Loucy (cell line): ENCODE data around the gene SAPCD1.

Experiments used
- H2AFZ ChIP-seq: fragments of 200-600 bp; sonication (generic); 2 replicates; pipeline ENCODE4 v1.6.0; 2016; ENCODE audit warnings: antibody characterized with exemption, mild to moderate bottlenecking, low read length, moderate library complexity
- H3F3A ChIP-seq: fragments of 200-600 bp; 2 replicates; pipeline ENCODE4 v1.6.0; 2016; ENCODE audit warnings: antibody characterized with exemption, low read depth, mild to moderate bottlenecking
- H3K27me3 ChIP-seq: fragments of 200-600 bp; sonication (generic); 2 replicates; pipeline ENCODE4 v1.6.1; 2014; ENCODE audit warnings: low read length, mild to moderate bottlenecking; ENCODE audit not compliant: insufficient read depth, poor library complexity, severe bottlenecking
- H3K36me3 ChIP-seq: fragments of 200-600 bp; sonication (generic); 2 replicates; pipeline ENCODE4 v1.6.1; 2016; ENCODE audit warnings: low read length; ENCODE audit not compliant: insufficient read depth
- H3K4me1 ChIP-seq: fragments of 200-600 bp; sonication (generic); 2 replicates; pipeline ENCODE4 v1.5.1; 2014; ENCODE audit warnings: low read length, mild to moderate bottlenecking; ENCODE audit not compliant: insufficient read depth, poor library complexity, severe bottlenecking
- H3K4me2 ChIP-seq: fragments of 200-600 bp; sonication (generic); 2 replicates; pipeline ENCODE4 v1.6.0; 2014; ENCODE audit warnings: antibody characterized with exemption, low read length, low read depth, mild to moderate bottlenecking; ENCODE audit not compliant: poor library complexity, severe bottlenecking
- H3K4me3 ChIP-seq: fragments of 200-600 bp; sonication (generic); 2 replicates; pipeline ENCODE4 v1.5.1; 2014; ENCODE audit warnings: low read length, mild to moderate bottlenecking, mixed read lengths; ENCODE audit not compliant: poor library complexity, severe bottlenecking
- H3K79me2 ChIP-seq: fragments of 200-600 bp; sonication (generic); 2 replicates; pipeline ENCODE4 v1.6.1; 2014; ENCODE audit warnings: low read length; ENCODE audit not compliant: insufficient read depth
- H3K9ac ChIP-seq: fragments of 200-600 bp; sonication (generic); 2 replicates; pipeline ENCODE4 v1.6.0; 2014; ENCODE audit warnings: mild to moderate bottlenecking, low read depth, low read length, moderate library complexity; ENCODE audit not compliant: poor library complexity, severe bottlenecking
- H3K9me2 ChIP-seq: fragments of 200-600 bp; sonication (generic); replicated peaks from 2 replicates; pipeline ENCODE4 v1.6.1; 2016; ENCODE audit warnings: low read depth, low read length, mixed read lengths
- H3K9me3 ChIP-seq: fragments of 200-600 bp; sonication (generic); 2 replicates; pipeline ENCODE4 v1.6.1; 2014; ENCODE audit warnings: mild to moderate bottlenecking, antibody characterized with exemption, low read length, low read depth; ENCODE audit not compliant: insufficient read depth
- H4K20me1 ChIP-seq: fragments of 200-600 bp; sonication (generic); 2 replicates; pipeline ENCODE4 v1.6.0; 2014; ENCODE audit warnings: antibody characterized with exemption, low read length, mild to moderate bottlenecking; ENCODE audit not compliant: insufficient read depth, poor library complexity, severe bottlenecking
- CTCF ChIP-seq: fragments of 200-600 bp; sonication (generic); conservative IDR thresholded peaks from 2 replicates; pipeline ENCODE4 v1.5.1; 2014; ENCODE audit warnings: mild to moderate bottlenecking, antibody characterized with exemption, low read length
- EZH2phosphoT487 ChIP-seq: fragments of 200-600 bp; IDR thresholded peaks from 2 replicates; pipeline ENCODE4 v1.6.1; 2018; ENCODE audit warnings: antibody characterized with exemption, mild to moderate bottlenecking, moderate library complexity, borderline replicate concordance

Gene SAPCD1

GRCh38 chr6:31762356-31762755 is at the start of gene SAPCD1:
Gene SAPCD1 (plus strand): TSS chr6:31762656. CDS start chr6:31763055, 399 bp downstream.
- TF ChIP-seq EZH2phosphoT487 (no peak), CTCF (no peak)
- Histone ChIP-seq H2AFZ (no peak within 1 kb of the TSS), H3K79me2 (no peaks in the 10 kb centered on the region), H3K4me1 (peaks cover 12% of the 10 kb centered on the region), H4K20me1 (no peaks in the 10 kb centered on the region), H3F3A (no peaks in the 10 kb centered on the region), H3K27me3 (no peaks in the 10 kb centered on the region), H3K4me2 (no peak within 1 kb of the TSS), H3K36me3 (no peaks in the 10 kb centered on the region; the same call in 1 of the 2 replicates), H3K9ac (no peak within 1 kb of the TSS), H3K9me2 (no peaks in the 10 kb centered on the region), H3K4me3 (no peak within 1 kb of the TSS), H3K9me3 (no peaks in the 10 kb centered on the region)

GRCh38 chr6:31713465-31713864 is 49.0 kb upstream of the SAPCD1 start:
- Histone ChIP-seq H3K36me3 (no peaks in the 10 kb centered on the region), H3K9me2 (no peaks in the 10 kb centered on the region), H3K9ac (peak overlapping the region; percentile 52), H2AFZ (no peak overlapping the region), H3K27me3 (no peaks in the 10 kb centered on the region), H3K79me2 (no peaks in the 10 kb centered on the region), H3K4me2 (no peak overlapping the region), H3F3A (no peaks in the 10 kb centered on the region), H3K4me1 (peaks cover 40% of the 10 kb centered on the region), H3K9me3 (no peaks in the 10 kb centered on the region), H4K20me1 (no peaks in the 10 kb centered on the region), H3K4me3 (no peak overlapping the region)
- TF ChIP-seq CTCF (no peak), EZH2phosphoT487 (no peak)

DNA sequence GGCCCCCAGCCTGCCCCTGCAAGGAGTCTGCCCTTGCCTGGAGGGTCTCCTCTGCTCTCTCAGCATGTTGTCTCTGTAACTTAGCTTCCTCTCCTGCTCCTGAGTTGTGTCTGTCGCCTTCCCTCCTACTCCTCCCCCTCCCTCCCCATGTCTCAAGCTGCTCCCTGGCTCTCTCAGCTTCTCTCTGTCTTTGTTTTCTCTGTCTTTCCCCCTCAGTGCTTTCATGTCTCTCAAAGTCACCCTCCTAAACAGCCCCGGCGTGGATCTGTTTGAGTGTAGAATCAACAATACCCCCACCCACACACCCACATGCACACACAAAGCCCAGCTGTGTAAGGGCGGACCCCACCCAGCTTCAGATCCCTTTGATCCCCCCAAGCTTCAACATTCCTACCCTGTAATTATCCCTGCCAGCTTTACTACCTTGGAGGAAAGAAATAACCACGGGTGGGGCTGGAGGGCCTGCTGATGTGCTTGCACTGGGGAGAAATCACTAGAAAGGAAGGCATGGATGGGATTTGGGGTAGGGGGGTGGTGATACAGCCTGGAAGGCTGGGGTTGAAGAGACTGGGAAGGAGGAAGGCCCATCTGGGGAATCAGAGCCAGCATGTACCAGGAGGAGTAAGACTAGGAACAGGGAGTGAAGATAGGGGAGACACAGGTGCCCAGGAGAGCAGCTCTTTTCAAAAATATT is 48.3 kb upstream of the SAPCD1 start:
- H3K27me3 ChIP-seq: no peaks in the 10 kb centered on the region
- H3K79me2 ChIP-seq: no peaks in the 10 kb centered on the region
- no peaks in the 10 kb centered on the region for H4K20me1 ChIP-seq
- no peak overlapping the region for H3K4me3 ChIP-seq
- H2AFZ ChIP-seq: peak overlapping the region; percentile 56; the same call in 1 of the 2 replicates
- no peak overlapping the region for H3K4me2 ChIP-seq
- no peaks in the 10 kb centered on the region for H3K36me3 ChIP-seq
- H3K9me2 ChIP-seq: no peaks in the 10 kb centered on the region
- peak overlapping the region; percentile 52 for H3K9ac ChIP-seq
- H3K4me1 ChIP-seq: peaks cover 40% of the 10 kb centered on the region
- H3K9me3 ChIP-seq: no peaks in the 10 kb centered on the region
- H3F3A ChIP-seq: no peaks in the 10 kb centered on the region
- no peak for TF ChIP-seq CTCF
- TF ChIP-seq EZH2phosphoT487: no peak
